CD4-positive, alpha-beta T cell treated with Interleukin-2 at 100 ng/mL for 4 hours (primary cell): Measurements from ENCODE around the gene PITPNM2.

ENCODE experiments used
- DNase-seq: peaks from one replicate; pipeline ENCODE4 v3.0.0-alpha.2; 2020; ENCODE audit warnings: low spot score

The PITPNM2 gene

GRCh38 chr12:123150744-123151456, at the start of gene PITPNM2:
Gene PITPNM2, minus strand, starts transcription at chr12:123151090. Its CDS starts 116,500 bp downstream, at chr12:123034590.
- peak; percentile 56 for DNase-seq

DNA sequence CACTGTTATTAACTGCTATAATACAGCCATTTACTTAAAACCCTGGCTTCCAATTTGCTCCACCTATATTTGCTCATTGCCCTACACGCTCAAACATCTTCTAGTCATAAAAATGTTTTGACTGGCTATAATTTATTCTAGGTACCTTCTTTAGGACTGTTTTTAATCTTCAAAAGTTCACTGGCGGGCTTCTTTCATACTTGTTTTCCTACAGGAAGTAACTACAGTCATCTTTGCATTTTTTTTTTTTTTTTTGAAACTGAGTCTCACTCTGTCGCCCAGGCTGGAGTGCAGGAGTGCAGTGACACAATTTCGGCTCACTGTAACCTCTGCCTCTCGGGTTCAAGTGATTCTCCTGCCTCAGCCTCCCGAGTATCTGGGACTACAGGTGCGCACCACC, 49.5 kb upstream of the PITPNM2 start:
- peak; percentile 11 for DNase-seq

DNA sequence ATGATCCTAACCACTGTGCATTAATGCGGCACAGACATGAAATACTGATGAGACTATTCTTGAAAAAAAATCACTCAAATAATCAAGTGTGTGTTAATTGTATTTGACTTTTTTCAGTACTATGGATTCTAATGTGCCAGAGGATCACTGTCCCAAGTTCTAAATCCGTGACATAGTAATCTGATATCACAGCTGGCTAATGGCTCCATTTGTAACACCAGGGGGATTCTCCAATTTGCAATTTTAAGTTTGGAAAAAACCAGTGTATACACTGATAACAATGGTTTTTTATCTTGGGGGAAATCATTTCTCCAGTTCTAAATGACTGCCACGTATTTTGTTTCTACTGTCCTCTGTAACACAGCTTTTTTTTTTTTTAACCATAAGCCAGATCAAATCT, 49.0 kb upstream of the PITPNM2 start:
- no peak for DNase-seq

DNA sequence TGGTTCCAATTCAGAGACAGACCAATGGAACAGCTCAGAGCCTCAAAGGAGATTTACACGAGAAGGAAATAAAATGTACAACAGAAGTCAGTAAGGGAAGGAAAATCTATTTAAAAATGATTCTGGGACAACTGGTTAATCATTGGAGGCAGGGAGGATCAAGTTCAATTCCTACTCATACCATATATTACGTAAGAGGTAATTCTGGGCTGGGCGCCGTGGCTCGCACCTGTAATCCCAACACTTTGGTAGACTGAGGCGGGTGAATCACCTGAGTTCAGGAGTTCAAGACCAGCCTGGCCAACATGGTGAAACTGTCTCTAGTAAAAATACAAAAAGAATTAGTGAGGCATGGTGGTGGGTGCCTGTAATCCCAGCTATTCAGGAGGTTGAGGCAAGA, 36.7 kb upstream of the PITPNM2 start:
- DNase-seq, result no peak

DNA sequence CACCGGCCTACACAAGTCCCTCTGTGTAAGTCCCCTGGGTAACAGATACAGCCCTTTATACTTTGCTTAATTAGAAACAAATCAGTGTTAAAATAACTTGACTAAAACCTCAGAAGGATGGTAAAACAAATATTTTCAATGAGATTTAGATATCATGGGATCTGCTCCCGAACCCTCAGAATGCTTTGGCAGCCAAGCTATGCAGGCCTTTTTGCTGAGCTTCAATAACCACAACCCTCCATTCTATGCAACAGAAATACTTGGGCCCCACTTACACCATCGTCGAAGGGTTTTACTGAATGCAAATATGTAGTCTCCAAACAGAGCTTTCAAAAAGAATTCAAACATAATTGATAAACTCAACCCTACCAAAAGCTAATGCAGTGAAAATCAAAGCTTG, 29.3 kb upstream of the PITPNM2 start:
- no peak for DNase-seq

DNA sequence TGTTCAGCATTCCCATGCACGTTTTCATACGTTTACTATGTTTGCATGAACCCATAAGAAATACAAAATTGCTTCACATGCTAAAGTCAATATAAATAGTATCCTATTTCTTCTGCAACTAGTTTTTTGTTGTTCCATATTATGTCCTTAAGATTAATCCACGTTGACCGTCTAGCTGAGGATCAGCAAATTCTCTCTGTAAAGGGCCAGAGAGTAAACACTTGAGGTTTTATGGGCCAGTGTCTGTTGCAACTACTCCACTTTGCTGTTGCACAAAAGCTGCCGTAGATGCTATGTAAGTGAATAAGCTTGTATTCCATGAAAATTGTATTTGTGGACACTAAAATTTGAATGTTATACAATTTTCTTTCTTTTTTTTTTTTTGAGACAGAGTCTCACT, 21.1 kb upstream of the PITPNM2 start:
- no peak for DNase-seq

DNA sequence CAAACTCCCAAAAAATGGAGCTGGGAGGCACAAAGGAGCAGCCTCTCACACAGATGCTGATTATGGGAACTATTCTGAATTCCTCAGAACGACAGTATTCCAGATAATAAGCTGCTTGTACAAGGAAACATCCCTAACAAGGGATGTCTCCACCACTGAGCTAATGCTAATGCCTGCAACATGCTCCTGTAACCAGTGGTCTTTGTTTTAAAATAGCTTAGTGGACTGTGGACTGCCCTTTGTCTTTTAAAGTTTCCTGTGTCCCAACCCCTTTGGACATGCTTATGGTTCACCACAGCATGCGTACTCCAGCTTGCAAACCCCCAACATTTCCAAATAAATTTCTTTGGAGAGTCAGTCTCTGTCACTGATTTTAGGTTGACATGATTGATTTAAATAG, 16.4 kb upstream of the PITPNM2 start:
- no peak for DNase-seq

- no peak for DNase-seq
These were observed 14.6 kb upstream of the PITPNM2 start for GRCh38 chr12:123165537-123165936.

DNA sequence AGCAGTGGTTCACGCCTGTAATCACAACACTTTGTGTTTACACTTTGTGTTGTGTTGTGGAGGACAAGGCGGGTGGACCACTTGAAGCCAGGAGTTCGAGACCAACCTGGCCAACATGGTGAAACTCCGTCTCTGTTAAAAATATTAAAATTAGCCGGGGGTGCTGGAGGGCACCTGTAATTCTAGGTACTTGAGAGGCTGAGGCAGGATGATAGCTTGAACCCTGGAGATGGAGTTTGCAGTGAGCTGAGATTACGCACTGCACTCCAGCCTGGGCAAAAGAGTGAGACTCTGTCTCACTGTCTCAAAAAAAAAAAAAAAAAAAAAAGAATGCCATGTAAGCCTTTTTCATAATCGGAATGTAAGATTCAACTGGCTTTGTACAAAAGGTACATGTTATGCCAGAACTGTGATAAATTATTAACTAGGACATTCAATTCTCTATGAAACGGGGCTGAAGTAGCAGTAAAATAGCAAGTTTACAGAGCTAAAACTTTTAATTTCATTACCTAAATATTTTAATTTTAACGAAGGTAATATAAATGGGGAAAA, 13.9 kb upstream of the PITPNM2 start:
- no peak for DNase-seq

GRCh38 chr12:123164222-123164621, 13.3 kb upstream of the PITPNM2 start:
- no peak for DNase-seq

DNA sequence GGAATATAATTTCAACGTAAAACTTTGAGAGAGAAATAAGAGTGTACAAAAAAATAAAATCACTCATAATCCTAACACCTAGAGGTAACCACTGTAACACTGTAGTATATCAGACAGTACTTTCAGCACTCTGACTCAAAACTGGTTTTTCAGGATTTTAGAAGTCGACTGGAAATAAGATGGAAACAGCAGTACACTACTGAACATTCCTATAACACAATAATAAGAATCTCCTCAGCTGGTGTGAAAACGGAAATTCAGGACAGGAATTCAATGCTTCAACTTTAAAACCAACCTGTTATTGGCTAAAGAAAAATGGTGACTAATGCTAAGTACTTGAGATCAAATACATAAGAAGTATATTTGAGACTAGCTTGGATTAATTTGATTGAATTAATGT, 12.3 kb upstream of the PITPNM2 start:
- no peak for DNase-seq

DNA sequence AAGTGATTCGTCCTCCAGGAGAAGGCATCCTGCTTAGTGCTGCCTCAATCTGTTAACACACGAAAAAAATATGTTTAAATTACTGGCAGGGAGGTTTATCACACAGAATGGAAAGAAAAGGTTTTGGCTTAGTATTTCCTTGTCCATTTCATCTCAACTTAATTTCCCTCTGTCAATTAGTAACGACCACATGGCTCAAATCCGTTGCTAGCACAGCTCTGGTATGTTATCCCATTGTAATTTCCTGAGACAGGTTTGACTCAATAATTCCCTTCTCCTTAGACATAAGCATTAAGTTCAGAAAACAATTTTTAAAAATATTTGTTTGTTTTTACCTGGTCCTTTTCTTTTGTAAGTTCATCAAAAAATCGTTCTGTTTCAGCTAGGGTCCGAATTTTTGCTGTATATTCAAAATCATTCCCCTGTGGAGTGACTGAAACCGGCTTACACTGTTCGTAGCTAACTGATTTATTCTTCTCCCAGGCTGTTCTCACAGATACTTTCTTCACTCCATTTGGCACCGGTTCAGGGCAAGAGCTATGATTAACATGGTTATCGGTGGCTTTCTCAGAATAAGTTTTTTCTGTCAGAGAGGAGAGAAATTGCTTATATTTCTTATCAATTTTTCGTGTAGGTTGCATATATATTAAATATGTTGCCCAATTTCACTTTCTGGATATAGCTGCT, 10.1 kb upstream of the PITPNM2 start:
- no peak for DNase-seq

- DNase-seq, result no peak
These were observed 3.0 kb upstream of the PITPNM2 start for GRCh38 chr12:123153906-123154305.

DNA sequence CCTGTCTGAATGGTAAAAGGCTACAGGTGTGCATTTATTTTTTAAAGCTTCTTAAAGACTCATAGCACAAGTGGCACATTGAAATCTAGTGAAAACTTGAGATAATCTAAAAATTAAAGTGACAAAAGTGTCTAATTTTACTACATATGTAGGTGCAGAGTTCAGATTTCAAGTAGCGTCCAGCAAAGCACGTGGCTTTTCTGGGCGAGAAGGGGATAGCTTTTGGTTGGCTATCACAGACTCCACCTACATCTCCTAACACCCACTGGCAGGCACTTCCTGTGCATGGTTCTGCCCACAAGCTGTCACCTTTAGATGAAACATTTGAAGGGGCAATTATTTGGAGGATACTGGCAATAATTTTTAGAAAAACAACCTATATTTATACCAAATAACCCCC, 1.9 kb upstream of the PITPNM2 start:
- no peak for DNase-seq

DNA sequence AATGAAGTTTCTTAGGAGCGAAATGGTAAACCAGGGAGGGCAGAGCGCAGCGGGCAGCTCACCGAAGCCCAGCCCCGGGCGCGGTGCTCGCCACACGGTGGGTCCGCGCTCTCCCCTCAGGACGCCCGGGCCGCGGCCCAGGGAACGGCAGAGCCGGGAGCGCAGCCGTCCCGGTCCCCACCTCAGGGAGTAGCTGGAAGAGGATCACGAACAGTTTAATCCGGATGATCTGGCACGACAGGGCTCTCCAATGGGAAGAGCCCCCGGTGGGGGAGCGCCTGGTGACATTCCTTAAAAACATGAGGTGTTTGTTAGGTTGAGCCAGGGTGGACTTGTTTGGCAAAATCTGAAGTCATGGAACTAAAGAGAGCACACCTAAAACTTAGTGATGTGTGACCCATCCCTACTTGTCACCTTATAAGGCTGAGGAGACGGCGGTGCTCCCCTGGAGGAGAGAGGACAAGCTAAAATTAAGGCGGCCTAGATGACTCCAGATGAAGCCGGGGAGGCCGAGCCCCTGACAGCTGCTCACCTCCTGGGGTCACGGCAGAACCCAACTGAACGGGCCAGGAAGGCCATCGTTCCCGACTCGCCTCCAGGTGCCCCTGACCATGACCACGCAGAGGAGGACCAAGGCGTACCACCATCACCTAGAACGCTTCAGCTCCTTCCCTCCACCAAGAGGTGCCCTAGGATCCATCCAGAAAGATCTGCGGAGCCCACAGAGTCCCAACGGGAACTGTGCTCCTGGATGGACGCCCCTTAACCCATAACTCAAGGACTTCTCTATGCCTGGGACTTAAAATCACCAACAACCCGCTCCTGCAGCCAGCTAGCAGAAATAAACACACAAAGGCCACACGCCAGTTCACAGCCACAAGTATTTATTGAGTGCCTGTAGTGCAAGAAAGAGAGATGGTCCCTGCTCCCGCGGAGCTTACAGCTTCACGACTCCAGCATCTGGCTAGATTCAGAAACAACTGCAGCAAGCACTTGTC, 866 bp upstream of the PITPNM2 start:
- no peak for DNase-seq

- no peak for DNase-seq
These were observed 581 bp downstream of the PITPNM2 start for GRCh38 chr12:123150275-123150743.

- no peak for DNase-seq
These were observed 1.2 kb downstream of the PITPNM2 start for GRCh38 chr12:123149501-123150274.

- DNase-seq, result no peak
These were observed 1.8 kb downstream of the PITPNM2 start for GRCh38 chr12:123149088-123149487.

DNA sequence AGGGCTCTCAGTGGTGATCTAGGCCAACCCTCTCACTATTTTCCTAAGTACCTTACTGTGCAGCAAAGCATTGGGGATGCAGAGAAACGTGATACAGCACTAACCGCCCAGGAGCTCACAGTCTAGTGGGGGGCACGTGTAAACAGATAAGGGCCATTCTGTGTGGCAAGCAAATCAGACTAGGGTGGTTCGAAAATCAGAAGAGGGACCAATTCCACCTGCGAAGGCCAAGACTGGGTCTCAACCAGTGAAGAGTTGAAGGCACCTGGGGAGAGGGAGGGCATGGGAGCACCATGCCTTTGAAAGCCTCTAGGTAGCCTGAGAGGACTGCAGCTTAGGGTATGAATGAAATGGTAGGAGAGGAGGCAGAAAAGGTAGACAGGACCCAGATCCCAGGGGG, 2.2 kb downstream of the PITPNM2 start:
- DNase-seq, result no peak

- no peak for DNase-seq
These were observed 2.7 kb downstream of the PITPNM2 start for GRCh38 chr12:123148223-123148622.

DNA sequence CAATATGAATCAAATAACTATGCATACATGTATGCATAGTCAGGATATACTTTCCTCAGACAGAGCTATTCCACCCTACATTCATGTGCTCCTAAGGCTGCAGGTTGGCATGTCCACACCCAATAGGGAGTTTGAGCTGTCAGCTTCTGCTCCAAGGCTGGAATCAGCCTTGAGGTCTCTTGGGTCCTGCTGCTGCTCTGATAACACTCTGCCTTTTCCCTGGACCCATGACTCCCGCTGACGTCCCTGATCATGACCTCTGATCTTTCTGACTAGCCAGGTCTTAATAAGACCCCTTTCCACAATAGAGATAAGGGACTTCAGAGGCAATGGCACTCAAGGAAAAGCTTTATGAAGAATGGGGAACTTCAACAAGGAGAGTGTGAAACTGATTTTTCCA, 5.7 kb downstream of the PITPNM2 start:
- no peak for DNase-seq
